ENCODE results near the gene DNAH5. TPM values are rescaled to one million over a fixed set of nuclear protein-coding genes. Genes with fewer than 3 reads are reported as not detected.

DNAH5 gene
- total and polyA plus RNA-seq, 2 donors (not counting 1 experiment from before 2014, with no cell fraction given): not detected

GRCh38 chr5:13860146-13860545 lies 84.3 kb downstream of the DNAH5 start:
- POLR2A ChIA-PET: no interaction called here
- TF ChIP-seq EZH2 (IDR thresholded peaks at IDR 0.05; ENCODE audit: borderline replicate concordance, insufficient read depth, low read depth, low read length, poor library complexity, severe bottlenecking) (no peak), CTCF (IDR thresholded peaks at IDR 0.05) (no peak)
- no peak overlapping the region for H3K4me3 Mint-ChIP-seq
- CTCF ChIA-PET: no interaction called here
- no peaks in the 10 kb centered on the region for H3K4me1 Mint-ChIP-seq
- no peak overlapping the region for H3K4me3 ChIP-seq (ENCODE audit: control extremely low read depth in 1 of 5, extremely low read depth in 1 of 5, insufficient read depth in 1 of 5, low read depth in 2 of 5, low read length in 4 of 5)
- no peak overlapping the region for H3K4me2 ChIP-seq (replicated peaks; ENCODE audit: low read depth, low read length, poor library complexity, severe bottlenecking)
- no peak overlapping the region for H2AFZ ChIP-seq (ENCODE audit: insufficient read depth, low read depth, low read length, poor library complexity, severe bottlenecking)
- no peaks in the 10 kb centered on the region for H3K4me1 ChIP-seq (ENCODE audit: control insufficient read depth in 2 of 2, insufficient read depth in 2 of 2, low read length in 2 of 2)
- no peaks in the 10 kb centered on the region for H3K27me3 ChIP-seq (replicated peaks in 1 of 4; ENCODE audit: control extremely low read depth in 1 of 4, control insufficient read depth in 3 of 4, insufficient read depth in 4 of 4, low read length in 3 of 4)
- no peak overlapping the region for H3K27ac ChIP-seq (ENCODE audit: low read length in 2 of 2)
- H3K9ac ChIP-seq (ENCODE audit: low read length): no peak overlapping the region
- no peaks in the 10 kb centered on the region for H3K27me3 Mint-ChIP-seq
- peaks cover 0 to 4% (median 0%) of the 10 kb centered on the region in 3 donors for H3K9me3 ChIP-seq (ENCODE audit: control extremely low read depth in 1 of 3, control insufficient read depth in 2 of 3, insufficient read depth in 1 of 3, low read length in 2 of 3)
- H3K27ac Mint-ChIP-seq: no peak overlapping the region
- intact Hi-C loops (cut with micrococcal nuclease): no loop called here
- no peak for DNase-seq
- WGBS (ENCODE audit: insufficient coverage): 92% methylated on average over 3 of the region's 4 CpGs
- no peak for ATAC-seq (ENCODE audit: low read depth)
- H3K36me3 ChIP-seq (replicated peaks in 1 of 2; ENCODE audit: control extremely low read depth in 1 of 2, control insufficient read depth in 1 of 2, extremely low read depth in 1 of 2, insufficient read depth in 2 of 2, low read length in 1 of 2): no peaks in the 10 kb centered on the region
- H3K79me2 ChIP-seq (ENCODE audit: control insufficient read depth, insufficient read depth, low read length): no peaks in the 10 kb centered on the region
- no peaks in the 10 kb centered on the region for H4K20me1 ChIP-seq (ENCODE audit: control insufficient read depth, insufficient read depth, low read length, poor library complexity, severe bottlenecking)
- H3K9me3 Mint-ChIP-seq (ENCODE audit: insufficient read depth): peaks cover 4% of the 10 kb centered on the region

- H3K9me3 Mint-ChIP-seq (ENCODE audit: insufficient read depth): peaks cover 4% of the 10 kb centered on the region
- no peak overlapping the region for H2AFZ ChIP-seq (ENCODE audit: insufficient read depth, low read depth, low read length, poor library complexity, severe bottlenecking)
- H3K4me3 Mint-ChIP-seq: no peak overlapping the region
- peaks cover 0 to 4% (median 0%) of the 10 kb centered on the region in 3 donors for H3K9me3 ChIP-seq (ENCODE audit: control extremely low read depth in 1 of 3, control insufficient read depth in 2 of 3, insufficient read depth in 1 of 3, low read length in 2 of 3)
- DNase-seq (no peak), ATAC-seq (ENCODE audit: low read depth) (no peak)
- no peak overlapping the region for H3K4me2 ChIP-seq (replicated peaks; ENCODE audit: low read depth, low read length, poor library complexity, severe bottlenecking)
- WGBS (ENCODE audit: insufficient coverage): no CpG with 5 or more reads among the region's 5 CpGs
- H3K27ac ChIP-seq (ENCODE audit: low read length in 2 of 2): no peak overlapping the region
- no peak for TF ChIP-seq EZH2 (IDR thresholded peaks at IDR 0.05; ENCODE audit: borderline replicate concordance, insufficient read depth, low read depth, low read length, poor library complexity, severe bottlenecking)
- TF ChIP-seq CTCF (IDR thresholded peaks at IDR 0.05): no peak
- H3K4me3 ChIP-seq (ENCODE audit: control extremely low read depth in 1 of 5, extremely low read depth in 1 of 5, insufficient read depth in 1 of 5, low read depth in 2 of 5, low read length in 4 of 5): no peak overlapping the region
- intact Hi-C loops (cut with micrococcal nuclease): no loop called here
- H3K4me1 ChIP-seq (ENCODE audit: control insufficient read depth in 2 of 2, insufficient read depth in 2 of 2, low read length in 2 of 2): no peaks in the 10 kb centered on the region
- H3K79me2 ChIP-seq (ENCODE audit: control insufficient read depth, insufficient read depth, low read length): no peaks in the 10 kb centered on the region
- ChIA-PET CTCF (no interaction called here), POLR2A (no interaction called here)
- H3K36me3 ChIP-seq (replicated peaks in 1 of 2; ENCODE audit: control extremely low read depth in 1 of 2, control insufficient read depth in 1 of 2, extremely low read depth in 1 of 2, insufficient read depth in 2 of 2, low read length in 1 of 2): no peaks in the 10 kb centered on the region
- H3K27ac Mint-ChIP-seq: no peak overlapping the region
- no peaks in the 10 kb centered on the region for H4K20me1 ChIP-seq (ENCODE audit: control insufficient read depth, insufficient read depth, low read length, poor library complexity, severe bottlenecking)
- no peaks in the 10 kb centered on the region for H3K4me1 Mint-ChIP-seq
- H3K9ac ChIP-seq (ENCODE audit: low read length): no peak overlapping the region
- H3K27me3 Mint-ChIP-seq: no peaks in the 10 kb centered on the region
- H3K27me3 ChIP-seq (replicated peaks in 1 of 4; ENCODE audit: control extremely low read depth in 1 of 4, control insufficient read depth in 3 of 4, insufficient read depth in 4 of 4, low read length in 3 of 4): no peaks in the 10 kb centered on the region
These were observed 85.0 kb downstream of the DNAH5 start for GRCh38 chr5:13859270-13860065.
